HG03565 (cell line): ENCODE measurements around the gene CTLA4.

Source experiments
- ATAC-seq: cut with Tn5 transposase; IDR thresholded peaks from one replicate; pipeline ENCODE4 v1.9.1; 2021; ENCODE audit warnings: mild to moderate bottlenecking, moderate library complexity; ENCODE audit not compliant: unreplicated experiment

CTLA4 gene

DNA sequence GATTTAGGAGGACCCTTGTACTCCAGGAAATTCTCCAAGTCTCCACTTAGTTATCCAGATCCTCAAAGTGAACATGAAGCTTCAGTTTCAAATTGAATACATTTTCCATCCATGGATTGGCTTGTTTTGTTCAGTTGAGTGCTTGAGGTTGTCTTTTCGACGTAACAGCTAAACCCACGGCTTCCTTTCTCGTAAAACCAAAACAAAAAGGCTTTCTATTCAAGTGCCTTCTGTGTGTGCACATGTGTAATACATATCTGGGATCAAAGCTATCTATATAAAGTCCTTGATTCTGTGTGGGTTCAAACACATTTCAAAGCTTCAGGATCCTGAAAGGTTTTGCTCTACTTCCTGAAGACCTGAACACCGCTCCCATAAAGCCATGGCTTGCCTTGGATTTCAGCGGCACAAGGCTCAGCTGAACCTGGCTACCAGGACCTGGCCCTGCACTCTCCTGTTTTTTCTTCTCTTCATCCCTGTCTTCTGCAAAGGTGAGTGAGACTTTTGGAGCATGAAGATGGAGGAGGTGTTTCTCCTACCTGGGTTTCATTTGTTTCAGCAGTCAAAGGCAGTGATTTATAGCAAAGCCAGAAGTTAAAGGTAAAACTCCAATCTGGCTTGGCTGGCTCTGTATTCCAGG, at the start of gene CTLA4:
TSS of gene CTLA4 (plus strand) at position 211 of the 640 bp plus-strand sequence. CDS start at position 383, 172 bp downstream.
- ATAC-seq: no peak

DNA sequence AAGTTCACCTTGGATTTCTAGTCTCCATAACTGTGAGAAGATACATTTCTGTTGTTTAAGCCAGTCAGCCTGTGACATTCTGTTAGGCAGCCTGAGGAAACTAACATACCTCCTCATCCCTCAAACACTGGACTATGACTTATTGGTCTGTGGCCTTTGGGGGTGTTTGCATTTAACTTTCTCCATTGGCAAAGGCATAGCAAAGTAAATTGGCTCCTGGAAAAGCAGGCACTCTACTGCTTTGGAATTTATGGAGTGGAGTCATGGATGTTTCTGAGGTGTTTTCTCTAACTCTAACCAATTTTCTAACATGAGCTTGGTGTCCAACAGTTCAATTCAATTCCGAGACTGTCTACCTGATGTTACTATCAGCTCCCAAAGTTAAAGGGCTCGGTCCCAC, 48.9 kb upstream of the CTLA4 start:
- no peak for ATAC-seq

DNA sequence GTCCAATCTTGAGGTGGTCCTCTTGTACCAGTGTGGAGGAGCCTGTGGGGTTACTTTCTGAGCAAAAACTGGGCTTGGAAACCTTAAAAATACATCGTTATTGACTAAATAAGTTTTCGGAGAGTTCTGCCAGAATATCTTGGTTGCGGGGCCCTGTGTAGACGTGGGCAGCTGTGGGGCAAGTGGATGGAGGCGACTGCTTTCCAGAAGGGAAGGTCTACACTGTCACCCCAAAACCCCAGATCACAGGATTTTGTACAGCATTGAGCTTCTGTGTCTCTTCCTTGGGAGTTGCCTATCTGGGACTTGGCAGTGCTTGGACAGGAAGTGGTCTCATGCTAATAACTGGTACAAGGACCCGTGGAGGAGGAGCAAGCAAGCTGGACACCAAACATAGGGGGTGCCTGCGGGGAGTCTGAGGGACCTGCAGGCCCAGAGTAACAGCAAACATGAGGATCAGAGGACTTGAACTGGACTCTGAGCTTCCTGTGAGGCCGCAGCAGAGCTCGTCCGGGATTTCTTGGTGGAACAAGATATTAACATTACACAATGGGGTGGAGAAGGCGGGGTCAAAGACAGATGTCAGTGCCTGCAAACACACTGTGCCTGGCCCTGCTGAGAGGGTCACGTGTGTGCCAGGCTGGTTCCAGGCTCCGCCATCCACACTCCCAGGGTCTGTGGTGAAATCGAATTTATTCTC, 48.0 kb upstream of the CTLA4 start:
- ATAC-seq: no peak

DNA sequence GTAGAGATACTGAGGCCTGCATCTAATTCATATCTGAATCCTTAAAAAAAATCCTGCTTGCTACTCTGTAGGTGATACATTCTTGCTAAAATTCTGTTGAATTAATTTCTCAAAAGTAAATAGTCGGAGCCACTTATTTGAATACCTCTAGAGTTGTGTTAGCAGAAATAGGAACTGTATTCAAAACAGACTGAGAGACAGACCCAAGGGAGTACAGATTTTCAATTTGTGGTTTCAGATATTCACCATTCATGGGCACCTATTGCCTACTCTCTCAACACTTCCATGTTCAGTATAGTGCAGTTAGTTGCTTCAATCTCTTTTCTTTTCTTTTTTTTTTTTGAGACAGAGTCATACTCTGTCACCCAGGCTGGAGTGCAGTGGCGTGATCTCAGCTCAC, 46.6 kb upstream of the CTLA4 start:
- ATAC-seq: peak; percentile 84

DNA sequence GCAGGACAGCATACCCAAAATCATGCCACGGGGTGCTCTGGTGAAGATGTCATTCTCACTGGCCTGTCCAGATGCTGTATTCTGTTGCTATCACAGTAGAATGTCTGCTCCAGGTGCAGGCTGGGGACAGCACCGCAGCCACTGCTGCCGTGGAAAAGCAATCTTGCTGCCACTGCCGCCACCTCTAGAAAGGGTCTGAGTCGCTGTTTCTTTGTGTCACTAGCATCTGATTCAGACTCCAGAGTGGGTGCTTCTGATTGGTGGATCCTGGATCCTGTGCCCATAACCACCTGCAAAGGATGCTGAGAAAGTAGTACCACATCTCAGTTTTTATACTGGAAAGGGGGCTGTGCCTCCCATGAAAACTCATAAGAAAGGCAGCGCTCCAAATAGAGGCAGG, 45.3 kb upstream of the CTLA4 start:
- ATAC-seq: no peak

DNA sequence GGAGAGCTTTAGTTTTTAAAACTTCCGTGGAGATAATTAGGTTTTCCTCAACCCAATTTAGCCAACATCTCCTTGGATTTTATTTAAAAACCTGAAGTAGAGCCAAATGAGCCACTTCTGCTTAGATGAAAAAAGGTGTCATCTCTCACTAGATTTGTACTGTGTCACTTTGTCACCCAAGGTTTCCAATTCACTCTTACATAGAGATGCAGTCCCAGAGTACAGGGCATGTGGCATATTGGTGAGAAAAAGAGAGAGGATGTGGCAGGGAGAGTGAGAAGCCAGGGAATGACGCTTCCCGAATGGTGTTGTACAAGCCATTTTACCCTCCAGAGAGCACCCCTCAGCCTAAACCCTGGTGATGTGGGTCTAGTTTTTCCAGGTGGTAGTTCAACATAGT, 44.4 kb upstream of the CTLA4 start:
- no peak for ATAC-seq

DNA sequence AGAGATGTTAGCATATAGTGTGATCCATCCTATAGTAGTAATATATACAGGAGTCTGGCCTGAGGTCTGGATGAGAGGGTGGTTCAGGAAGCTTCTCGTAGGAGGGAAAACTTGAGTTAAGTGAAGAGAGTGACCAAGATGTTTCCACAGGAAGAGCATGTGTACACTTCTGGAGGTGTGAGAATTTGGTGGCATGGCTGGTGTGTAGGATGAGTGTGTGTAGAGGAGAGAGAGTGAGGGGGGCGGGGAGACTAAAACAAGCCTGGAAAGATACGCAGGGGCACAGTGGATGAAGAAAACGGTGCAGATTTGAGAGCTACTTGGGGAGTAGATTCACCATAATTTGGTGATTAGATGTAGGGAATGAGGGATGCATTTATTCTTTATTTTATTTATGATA, 43.5 kb upstream of the CTLA4 start:
- ATAC-seq: no peak

DNA sequence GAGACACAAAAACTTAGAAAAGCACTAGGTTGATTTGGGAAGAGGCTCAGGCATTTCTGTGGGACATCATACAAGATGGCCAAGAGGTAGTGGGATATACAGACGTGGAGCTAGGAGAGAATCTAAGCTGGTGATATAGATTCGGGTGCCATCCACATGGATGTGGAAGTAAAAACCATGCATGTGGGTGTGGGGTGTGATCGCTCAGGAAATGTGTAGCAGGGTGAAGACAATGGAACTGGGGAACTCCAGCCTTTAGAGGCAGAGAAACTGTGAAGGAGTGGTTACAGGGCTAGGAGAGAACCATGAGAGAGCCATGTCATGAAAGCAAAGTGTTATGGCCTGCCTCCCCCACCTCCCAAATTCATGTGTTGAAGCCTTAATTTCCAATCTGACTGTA, 43.0 kb upstream of the CTLA4 start:
- ATAC-seq: no peak

DNA sequence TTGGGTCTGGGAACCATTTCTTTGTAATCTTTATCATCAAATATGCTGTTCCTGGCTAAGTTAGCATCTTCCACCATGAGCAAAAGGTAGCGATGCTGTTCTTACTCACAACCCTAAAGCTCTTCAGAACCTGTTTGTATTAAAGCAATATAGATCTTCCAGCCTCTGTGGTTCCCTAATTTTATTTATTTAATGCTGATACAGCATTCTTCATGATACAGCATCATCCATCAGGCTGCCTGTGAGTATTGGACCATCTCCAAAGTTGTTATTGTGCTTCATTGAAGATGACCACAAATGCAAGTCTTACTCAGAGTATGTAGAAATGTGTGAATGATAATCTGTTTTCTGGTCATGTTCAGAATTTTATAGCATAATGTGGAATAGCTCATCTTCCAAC, 40.9 kb upstream of the CTLA4 start:
- ATAC-seq: no peak

DNA sequence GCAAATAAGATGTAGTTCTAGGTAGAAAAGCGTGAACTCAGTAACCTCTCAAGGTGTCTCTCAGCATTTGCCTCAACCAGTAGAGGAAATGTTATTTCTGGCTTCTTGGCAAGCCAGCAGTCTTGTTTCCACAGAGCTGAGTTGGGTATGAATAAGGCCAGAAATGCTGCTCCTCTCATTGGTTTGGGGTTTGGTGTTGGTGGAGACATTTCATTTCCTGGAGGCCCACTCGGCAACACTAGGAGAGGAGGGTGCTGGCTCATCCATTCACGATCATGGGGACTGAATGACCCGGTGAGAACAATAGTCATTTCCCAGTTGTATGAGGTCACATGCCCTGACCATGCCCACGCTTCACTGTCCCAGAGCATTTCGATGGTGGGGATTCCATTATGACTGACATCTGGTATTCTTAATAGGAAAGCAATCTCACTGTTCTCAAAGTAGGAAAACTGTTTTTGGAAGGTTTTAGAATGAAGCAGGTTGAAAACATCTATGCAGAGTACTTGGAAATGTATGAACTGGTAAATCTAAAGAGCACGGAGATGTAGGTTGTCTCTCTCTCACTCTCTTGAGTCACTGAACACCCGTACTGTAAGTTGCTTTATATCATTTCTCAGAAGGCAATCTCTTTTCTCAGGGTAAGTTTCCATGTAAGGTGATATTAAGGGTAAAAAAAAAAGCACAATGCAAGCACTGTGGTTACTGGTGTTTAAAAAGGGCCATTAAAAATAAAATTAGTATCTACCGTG, 37.1 kb upstream of the CTLA4 start:
- no peak for ATAC-seq

DNA sequence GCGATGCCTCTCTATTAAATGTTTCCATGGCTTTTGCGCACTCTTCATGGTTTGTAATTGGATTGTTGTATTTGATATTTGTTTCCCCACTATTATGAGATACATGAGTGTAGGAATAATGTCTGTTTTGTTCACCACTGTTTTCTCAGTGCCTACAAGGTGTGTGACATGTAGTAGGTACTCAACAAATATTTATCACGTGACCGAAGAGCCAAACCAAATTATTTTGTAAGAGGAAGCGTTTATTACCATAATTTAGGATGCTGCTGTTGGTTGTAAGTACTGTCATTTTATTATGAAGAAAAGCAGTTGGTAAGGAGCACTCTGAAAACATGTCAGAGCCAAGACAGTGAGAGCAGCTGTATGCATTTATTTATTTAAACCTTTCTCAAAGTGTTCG, 32.2 kb upstream of the CTLA4 start:
- no peak for ATAC-seq

DNA sequence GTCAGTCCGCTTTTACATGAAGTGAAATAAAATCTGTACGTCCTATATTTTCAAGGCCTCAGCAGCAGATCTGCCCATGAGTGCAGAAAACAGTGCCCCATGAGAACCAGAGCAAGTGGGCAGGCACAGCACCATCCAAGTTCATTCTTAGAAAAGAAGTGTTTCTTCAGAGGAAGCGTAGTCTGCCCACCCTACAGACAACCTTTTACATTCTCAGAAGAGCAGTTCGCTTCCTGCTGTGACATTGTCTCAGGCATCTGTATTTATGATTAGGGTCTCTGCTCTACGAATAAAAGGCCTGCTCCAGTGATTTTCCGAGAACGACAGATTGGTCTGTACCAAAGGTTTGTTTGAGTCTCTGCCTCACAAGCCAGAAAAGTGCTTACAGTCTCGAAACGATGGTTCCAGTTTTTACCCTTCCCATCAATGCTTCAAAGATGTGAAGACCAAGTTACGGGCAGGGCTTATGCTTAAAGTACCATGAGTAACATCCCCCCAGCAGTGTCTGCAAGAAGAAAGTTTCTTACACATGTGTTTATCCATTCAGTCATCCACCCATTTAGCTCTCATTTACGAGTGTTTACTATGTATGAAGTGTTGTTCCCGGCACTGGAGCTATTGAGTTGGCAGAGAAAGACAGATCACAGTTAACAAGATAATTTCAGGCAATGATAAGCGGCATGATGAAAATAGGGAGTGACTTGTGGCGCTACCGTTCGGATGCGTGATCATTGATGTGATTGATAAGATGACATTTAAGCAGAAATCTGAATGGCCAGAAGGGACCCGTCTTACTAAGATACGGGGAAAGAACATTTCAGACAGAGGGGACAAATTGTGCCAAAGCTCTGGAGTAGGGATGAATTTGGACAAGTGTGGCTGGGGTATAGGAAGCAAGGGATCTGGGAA, 31.4 kb upstream of the CTLA4 start:
- no peak for ATAC-seq

DNA sequence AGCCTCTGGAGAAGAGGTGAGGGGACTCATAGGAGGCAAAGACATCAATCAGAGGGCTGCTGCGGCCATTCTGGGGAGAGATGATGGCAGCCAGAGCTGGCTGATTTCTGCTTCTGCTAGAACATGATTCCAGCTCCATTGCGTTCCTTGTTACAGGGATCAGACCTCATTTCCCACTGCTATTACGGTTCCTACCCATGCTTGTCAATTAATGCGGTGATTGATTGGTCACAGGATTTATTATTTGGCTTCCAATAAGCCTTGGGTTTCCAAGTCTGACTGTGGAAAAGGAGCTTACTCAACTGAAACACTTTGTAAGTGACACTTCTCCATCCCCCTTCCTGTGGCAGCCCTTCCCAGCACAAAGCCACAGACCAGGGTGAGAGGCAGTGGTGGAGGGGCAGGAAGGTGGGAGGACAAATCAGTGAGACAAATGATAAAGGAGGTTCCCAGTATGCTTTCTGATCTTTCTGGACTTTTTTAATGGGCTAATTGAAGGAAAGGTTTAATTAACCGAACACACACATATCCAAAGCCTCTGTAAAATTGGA, 26.8 kb upstream of the CTLA4 start:
- no peak for ATAC-seq

DNA sequence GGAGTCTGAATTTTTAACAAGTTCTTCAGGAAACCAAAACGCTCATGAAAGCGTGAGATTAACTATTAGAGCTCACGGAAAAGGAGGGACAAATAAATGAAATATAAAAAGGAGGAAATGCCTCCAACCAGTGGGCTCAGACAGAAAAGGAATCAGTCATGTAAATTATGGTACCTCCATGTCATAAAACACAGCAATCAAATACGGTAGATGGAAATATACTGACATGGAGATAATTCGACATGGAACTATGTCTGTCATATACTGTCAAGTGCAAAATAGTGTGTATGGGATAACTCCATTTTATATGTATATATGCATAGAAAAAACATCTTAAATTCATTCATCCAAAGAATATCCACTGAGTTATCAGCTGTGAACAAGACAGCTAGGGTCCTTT, 25.9 kb upstream of the CTLA4 start:
- ATAC-seq: no peak

DNA sequence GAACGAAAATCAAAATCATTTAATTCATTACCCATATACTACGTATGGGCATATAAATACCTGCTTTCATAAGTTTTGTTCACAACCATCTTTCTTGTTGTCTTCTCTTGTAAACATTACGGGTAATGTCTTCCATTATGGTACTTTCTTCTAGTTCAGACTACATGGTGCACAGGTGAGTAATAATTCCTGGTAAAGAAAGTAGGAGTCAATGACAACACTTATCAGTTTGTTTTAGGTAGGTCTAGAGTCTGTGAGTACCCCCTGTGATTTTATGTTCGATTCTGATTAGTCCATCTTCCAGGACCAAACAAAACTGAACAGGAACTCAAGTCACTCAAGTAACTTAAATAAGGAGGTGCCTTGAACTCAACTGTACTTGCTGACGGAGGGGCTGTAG, 25.2 kb upstream of the CTLA4 start:
- no peak for ATAC-seq

DNA sequence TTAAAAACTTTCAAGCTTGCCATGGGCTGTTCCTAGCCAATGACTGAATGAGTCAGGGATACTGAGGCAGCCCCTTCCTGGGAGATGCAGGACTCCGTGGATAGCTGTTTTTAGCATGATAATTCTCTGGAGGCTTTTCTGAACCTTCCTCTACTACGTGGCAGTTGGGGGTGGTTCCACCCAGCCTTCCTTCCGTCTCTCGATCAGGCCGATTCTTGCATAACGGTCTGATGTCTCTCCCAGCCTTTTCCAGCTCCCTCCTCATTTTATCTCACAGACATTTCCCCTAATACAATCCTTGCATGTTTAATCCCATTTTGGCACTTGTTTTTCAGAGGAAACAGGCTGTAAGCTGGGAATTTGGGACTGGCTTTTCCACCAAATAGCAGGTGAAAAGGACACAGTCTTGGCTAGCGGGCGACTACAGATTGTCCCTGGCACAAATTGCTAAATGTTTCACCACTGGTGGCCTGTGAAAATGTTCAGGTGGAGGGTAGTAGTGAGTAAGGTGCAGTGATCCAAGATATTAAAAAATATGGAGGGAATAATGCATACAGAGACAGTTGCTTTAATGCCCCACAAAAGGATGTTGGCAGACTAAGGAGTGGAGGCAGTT, 21.0 kb upstream of the CTLA4 start:
- ATAC-seq: no peak

DNA sequence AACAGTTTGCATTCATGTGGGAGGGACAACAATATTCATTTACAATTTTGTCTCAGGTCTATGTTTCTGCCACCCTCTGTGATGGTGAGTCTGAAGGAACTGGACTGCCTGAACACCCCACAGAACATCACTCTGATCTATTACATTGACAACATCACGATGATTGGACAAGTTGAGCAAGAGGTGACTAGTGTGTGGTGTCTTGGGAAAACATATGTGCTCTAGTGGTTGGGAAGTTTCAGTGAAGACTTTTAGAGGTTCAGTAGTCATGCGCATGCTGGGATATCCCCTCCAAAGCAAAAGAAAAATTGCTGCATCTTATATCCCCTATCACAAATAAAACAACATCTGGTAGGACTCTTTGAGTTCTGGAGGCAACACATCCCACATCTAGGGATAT, 18.6 kb upstream of the CTLA4 start:
- ATAC-seq: no peak

DNA sequence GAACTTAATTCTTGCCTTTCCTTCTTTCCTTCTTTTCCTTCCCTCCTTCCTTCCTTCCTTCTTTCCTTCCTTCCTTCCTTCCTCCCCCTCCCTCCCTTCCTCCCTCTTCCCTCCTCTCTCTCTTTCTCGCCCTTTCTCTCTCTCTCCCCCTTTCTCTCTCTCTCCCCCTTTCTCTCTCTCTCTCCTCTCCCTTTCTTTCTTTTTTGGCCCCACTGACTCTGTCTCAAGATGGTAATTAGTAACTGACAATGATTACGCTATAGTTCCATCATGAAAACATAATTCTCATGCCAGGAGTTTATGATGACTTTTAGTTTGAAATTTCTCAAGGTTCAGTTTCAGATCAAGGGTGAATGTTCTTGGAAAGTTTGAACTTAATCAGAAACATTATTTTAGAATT, 14.8 kb upstream of the CTLA4 start:
- ATAC-seq: no peak

DNA sequence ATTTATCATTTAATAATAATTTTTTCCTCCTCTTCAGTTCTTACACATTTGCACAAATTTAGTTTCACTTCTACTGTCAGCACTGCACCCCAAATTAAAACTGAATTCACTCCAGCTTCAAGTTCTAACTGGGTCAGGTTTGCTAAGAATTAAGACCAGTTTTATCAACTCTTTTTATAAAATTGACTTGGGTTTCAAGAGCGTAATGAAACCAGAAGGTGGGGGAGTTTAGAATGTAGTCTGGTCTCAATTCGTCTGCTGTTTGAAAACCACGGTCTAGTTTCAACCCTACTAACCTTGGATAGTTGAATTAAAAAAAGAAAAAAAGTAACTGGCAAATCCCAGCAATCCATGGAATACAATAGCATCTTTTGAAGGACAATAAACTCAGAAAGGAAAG, 14.3 kb upstream of the CTLA4 start:
- ATAC-seq: no peak

DNA sequence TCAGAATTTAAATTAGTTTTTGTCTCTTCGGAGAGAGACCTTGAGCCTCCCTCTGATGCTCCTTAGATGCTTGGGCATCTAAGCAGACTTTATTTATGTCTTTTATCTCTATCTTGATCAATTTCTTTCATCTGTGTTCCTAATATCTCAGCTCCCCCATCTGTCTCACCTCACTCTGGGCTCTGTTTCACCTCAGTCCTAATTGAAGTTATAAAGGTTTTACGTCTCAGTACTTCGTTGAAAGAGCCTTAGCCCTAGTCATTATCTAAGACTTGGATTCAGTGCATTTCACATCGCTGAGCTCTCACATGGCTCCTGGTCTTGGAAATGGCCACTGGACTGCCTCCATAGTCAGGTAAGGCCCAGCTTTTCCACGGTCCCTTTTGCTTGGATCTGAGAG, 13.8 kb upstream of the CTLA4 start:
- ATAC-seq: no peak
